GM23338 (cell line): ENCODE data around the gene JARID2.

ENCODE experiments used
- CREB1 ChIP-seq: fragments of 250-450 bp; sonication (Bioruptor Pico); IDR thresholded peaks from 2 replicates; pipeline ENCODE4 v1.5.0; 2020; ENCODE audit warnings: low read depth, mild to moderate bottlenecking, moderate library complexity
- CTCF ChIP-seq, 2 experiments: fragments of 200-600 bp in 1 of 2; sonication (generic) in 1 of 2; conservative IDR thresholded peaks; 2 replicates each; pipeline versions ENCODE4 v1.5.1 to v1.6.1; 2016 to 2017; ENCODE audit warnings: antibody characterized with exemption in 2 of 2, low read depth in 2 of 2, mild to moderate bottlenecking in 2 of 2, moderate library complexity in 1 of 2
- EZH2 ChIP-seq: fragments of 200-600 bp; sonication (generic); IDR thresholded peaks from one replicate; pipeline ENCODE4 v1.8.0; 2017; ENCODE audit warnings: antibody characterized with exemption, mild to moderate bottlenecking, low read depth; ENCODE audit not compliant: unreplicated experiment
- EZH2phosphoT487 ChIP-seq: fragments of 200-600 bp; sonication (generic); IDR thresholded peaks from one replicate; pipeline ENCODE4 v1.8.1; 2018; ENCODE audit warnings: antibody characterized with exemption; ENCODE audit not compliant: unreplicated experiment
- JUNB ChIP-seq: IDR thresholded peaks from one replicate; pipeline ENCODE4 v1.6.1; 2016; ENCODE audit warnings: antibody characterized with exemption; ENCODE audit not compliant: unreplicated experiment
- NANOG ChIP-seq: IDR thresholded peaks from 2 replicates; pipeline ENCODE4 v1.6.1; 2016; ENCODE audit warnings: antibody characterized with exemption, borderline replicate concordance
- POLR2AphosphoS5 ChIP-seq: IDR thresholded peaks from 2 replicates; pipeline ENCODE4 v1.6.1; 2016; ENCODE audit warnings: antibody characterized with exemption, low read depth
- ZNF331 ChIP-seq: fragments of 250-450 bp; sonication (Bioruptor Pico); IDR thresholded peaks from 2 replicates; pipeline ENCODE4 v1.5.0; 2020; ENCODE audit warnings: low read depth, mild to moderate bottlenecking, moderate library complexity
- TF ChIP-seq, protein P1 (sequence below): IDR thresholded peaks from 2 replicates; pipeline ENCODE4 v1.6.1; 2016; ENCODE audit warnings: antibody characterized with exemption
- TF ChIP-seq, protein P2 (sequence below): IDR thresholded peaks from one replicate; pipeline ENCODE4 v1.6.1; 2018; ENCODE audit warnings: antibody characterized with exemption; ENCODE audit not compliant: unreplicated experiment

DNA sequence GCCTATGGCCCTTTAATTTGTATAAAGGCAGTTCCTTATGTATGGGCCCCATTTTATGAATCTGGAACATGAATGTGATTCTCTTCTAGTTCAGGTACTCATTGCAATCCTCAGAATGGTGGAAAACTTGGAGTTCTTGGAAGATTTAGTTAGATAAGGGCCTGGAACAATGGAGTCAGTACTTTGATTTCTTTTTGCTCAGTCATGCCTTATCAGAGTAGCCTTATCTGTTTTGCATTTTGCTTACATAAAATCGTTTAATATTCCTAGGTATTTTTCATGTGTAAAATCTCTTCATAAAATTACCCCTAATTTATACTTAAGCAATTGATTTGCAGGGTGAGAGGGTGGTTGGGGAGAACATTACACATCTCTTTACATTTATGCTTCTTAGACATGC, 160.6 kb downstream of the JARID2 start:
- TF ChIP-seq, protein P1, sequence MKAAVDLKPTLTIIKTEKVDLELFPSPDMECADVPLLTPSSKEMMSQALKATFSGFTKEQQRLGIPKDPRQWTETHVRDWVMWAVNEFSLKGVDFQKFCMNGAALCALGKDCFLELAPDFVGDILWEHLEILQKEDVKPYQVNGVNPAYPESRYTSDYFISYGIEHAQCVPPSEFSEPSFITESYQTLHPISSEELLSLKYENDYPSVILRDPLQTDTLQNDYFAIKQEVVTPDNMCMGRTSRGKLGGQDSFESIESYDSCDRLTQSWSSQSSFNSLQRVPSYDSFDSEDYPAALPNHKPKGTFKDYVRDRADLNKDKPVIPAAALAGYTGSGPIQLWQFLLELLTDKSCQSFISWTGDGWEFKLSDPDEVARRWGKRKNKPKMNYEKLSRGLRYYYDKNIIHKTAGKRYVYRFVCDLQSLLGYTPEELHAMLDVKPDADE: no peak
- no peak for TF ChIP-seq POLR2AphosphoS5
- TF ChIP-seq CTCF (conservative IDR thresholded peaks at IDR 0.05; ENCODE audit: low read depth in 2 of 2): no peak
- no peak for TF ChIP-seq EZH2
- TF ChIP-seq, protein P2, sequence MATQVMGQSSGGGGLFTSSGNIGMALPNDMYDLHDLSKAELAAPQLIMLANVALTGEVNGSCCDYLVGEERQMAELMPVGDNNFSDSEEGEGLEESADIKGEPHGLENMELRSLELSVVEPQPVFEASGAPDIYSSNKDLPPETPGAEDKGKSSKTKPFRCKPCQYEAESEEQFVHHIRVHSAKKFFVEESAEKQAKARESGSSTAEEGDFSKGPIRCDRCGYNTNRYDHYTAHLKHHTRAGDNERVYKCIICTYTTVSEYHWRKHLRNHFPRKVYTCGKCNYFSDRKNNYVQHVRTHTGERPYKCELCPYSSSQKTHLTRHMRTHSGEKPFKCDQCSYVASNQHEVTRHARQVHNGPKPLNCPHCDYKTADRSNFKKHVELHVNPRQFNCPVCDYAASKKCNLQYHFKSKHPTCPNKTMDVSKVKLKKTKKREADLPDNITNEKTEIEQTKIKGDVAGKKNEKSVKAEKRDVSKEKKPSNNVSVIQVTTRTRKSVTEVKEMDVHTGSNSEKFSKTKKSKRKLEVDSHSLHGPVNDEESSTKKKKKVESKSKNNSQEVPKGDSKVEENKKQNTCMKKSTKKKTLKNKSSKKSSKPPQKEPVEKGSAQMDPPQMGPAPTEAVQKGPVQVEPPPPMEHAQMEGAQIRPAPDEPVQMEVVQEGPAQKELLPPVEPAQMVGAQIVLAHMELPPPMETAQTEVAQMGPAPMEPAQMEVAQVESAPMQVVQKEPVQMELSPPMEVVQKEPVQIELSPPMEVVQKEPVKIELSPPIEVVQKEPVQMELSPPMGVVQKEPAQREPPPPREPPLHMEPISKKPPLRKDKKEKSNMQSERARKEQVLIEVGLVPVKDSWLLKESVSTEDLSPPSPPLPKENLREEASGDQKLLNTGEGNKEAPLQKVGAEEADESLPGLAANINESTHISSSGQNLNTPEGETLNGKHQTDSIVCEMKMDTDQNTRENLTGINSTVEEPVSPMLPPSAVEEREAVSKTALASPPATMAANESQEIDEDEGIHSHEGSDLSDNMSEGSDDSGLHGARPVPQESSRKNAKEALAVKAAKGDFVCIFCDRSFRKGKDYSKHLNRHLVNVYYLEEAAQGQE: no peak
- TF ChIP-seq EZH2phosphoT487: no peak
- TF ChIP-seq JUNB: no peak
- no peak for TF ChIP-seq CREB1
- TF ChIP-seq ZNF331: no peak
- TF ChIP-seq NANOG: no peak
